Measurements from ENCODE around the gene SORBS2.

The SORBS2 gene

DNA sequence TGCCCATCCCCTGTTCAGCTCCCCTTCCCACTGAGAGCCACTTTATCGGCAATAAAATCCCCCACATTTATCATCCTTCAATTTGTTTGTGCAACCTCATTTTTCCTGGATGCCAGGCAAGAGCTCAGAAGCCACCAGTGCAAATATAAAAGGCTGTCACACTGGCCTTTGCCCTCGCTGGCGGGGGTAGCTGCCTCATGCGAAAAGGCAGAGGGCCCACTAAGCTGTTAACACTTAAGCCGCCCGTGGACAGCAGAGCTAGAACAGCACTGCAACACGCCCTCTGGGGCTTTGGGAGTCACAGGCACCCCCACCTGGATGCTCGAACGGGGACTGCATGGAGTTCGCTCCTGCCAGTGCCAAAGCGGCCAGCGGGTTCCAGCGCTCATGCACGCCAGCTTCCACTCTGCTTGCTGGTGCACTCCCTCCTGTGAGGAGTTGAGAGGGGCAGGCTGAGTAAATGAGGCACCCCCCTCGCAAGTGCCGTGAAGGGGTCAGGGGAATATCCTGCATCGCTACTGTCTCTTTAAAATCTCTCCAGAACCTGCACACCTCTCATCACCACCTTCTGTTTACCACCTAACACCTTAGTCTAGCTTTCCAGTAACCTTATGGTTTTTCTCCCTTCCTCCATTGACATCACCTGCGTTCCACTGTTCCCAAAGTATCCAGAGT is 99.5 kb downstream of the SORBS2 start:
- no peaks in the 10 kb centered on the region for H3K36me3 ChIP-seq (ENCODE audit: insufficient read depth)
- H4K20me1 ChIP-seq (ENCODE audit: insufficient read depth): no peaks in the 10 kb centered on the region
- no peak overlapping the region for H3K9ac ChIP-seq
- H3K27ac ChIP-seq: no peak overlapping the region
- TF ChIP-seq, protein P1, sequence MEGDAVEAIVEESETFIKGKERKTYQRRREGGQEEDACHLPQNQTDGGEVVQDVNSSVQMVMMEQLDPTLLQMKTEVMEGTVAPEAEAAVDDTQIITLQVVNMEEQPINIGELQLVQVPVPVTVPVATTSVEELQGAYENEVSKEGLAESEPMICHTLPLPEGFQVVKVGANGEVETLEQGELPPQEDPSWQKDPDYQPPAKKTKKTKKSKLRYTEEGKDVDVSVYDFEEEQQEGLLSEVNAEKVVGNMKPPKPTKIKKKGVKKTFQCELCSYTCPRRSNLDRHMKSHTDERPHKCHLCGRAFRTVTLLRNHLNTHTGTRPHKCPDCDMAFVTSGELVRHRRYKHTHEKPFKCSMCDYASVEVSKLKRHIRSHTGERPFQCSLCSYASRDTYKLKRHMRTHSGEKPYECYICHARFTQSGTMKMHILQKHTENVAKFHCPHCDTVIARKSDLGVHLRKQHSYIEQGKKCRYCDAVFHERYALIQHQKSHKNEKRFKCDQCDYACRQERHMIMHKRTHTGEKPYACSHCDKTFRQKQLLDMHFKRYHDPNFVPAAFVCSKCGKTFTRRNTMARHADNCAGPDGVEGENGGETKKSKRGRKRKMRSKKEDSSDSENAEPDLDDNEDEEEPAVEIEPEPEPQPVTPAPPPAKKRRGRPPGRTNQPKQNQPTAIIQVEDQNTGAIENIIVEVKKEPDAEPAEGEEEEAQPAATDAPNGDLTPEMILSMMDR (conservative IDR thresholded peaks at IDR 0.05; ENCODE audit: low read depth, low read length): no peak
- no peaks in the 10 kb centered on the region for H3K79me2 ChIP-seq (ENCODE audit: insufficient read depth, low read depth)
- no peak overlapping the region for H3K4me2 ChIP-seq
- H2AFZ ChIP-seq (ENCODE audit: low read depth): no peak overlapping the region
- no peaks in the 10 kb centered on the region for H3K27me3 ChIP-seq (ENCODE audit: insufficient read depth, low read depth)
- H3K4me1 ChIP-seq (ENCODE audit: low read depth, poor library complexity, severe bottlenecking): no peaks in the 10 kb centered on the region
- no peak overlapping the region for H3K4me3 ChIP-seq (IDR thresholded peaks at IDR 0.05; ENCODE audit: insufficient read depth, low read depth, low read length)

DNA sequence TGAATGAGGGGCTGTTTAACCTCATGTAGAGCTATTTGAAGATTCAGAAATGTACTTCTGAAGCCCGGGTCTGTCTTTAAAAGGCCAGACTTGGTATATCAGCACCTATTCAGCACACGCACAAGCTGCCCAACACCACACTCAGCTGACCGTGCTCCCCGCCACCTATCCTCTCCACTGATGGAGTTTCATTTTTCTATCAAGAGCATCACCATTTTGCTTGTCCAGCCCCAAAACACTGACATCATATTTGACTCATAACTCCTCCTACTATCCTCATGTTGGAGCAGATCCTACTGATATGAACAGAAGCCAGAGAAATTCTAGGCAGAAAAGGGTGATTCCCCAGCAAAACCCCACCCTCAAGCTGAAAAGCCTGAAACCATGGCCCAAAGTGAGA is 100.3 kb downstream of the SORBS2 start:
- H3K36me3 ChIP-seq (ENCODE audit: insufficient read depth): no peaks in the 10 kb centered on the region
- H4K20me1 ChIP-seq (ENCODE audit: insufficient read depth): no peaks in the 10 kb centered on the region
- H3K4me2 ChIP-seq: no peak overlapping the region
- no peak overlapping the region for H3K9ac ChIP-seq
- H3K27me3 ChIP-seq (ENCODE audit: insufficient read depth, low read depth): no peaks in the 10 kb centered on the region
- TF ChIP-seq, protein P1 (conservative IDR thresholded peaks at IDR 0.05; ENCODE audit: low read depth, low read length): no peak
- H3K4me1 ChIP-seq (ENCODE audit: low read depth, poor library complexity, severe bottlenecking): no peaks in the 10 kb centered on the region
- H3K4me3 ChIP-seq (IDR thresholded peaks at IDR 0.05; ENCODE audit: insufficient read depth, low read depth, low read length): no peak overlapping the region
- no peaks in the 10 kb centered on the region for H3K79me2 ChIP-seq (ENCODE audit: insufficient read depth, low read depth)
- H2AFZ ChIP-seq (ENCODE audit: low read depth): no peak overlapping the region
- no peak overlapping the region for H3K27ac ChIP-seq

DNA sequence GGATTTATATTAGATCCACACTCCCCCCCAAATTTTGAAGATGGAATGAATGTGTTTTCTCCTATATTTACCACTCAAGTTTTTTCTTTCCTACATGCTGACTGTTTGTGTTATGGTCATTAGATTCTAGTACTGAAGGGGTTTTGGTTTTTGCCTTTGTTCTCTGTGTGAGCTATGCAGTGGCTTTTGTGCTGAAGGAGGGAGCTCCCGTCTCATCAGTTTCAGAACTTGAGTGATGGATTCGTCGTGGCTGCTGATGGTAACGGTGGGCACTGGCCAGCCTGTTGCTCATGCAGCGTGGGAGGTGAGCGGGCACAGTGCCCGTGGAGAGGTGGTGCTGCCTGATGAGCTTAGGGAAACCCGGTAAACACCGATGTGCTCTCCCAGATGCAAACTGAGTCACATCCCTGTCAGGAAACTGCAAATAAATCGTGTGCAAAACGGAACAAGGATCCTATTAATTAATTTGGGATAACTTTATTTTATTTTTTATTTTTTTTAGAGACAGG is 101.5 kb downstream of the SORBS2 start:
- no peaks in the 10 kb centered on the region for H4K20me1 ChIP-seq (ENCODE audit: insufficient read depth)
- no peak overlapping the region for H3K27ac ChIP-seq
- no peak overlapping the region for H2AFZ ChIP-seq (ENCODE audit: low read depth)
- TF ChIP-seq, protein P1 (conservative IDR thresholded peaks at IDR 0.05; ENCODE audit: low read depth, low read length): no peak
- no peak overlapping the region for H3K4me2 ChIP-seq
- H3K4me3 ChIP-seq (IDR thresholded peaks at IDR 0.05; ENCODE audit: insufficient read depth, low read depth, low read length): no peak overlapping the region
- H3K27me3 ChIP-seq (ENCODE audit: insufficient read depth, low read depth): no peaks in the 10 kb centered on the region
- H3K4me1 ChIP-seq (ENCODE audit: low read depth, poor library complexity, severe bottlenecking): no peaks in the 10 kb centered on the region
- H3K9ac ChIP-seq: no peak overlapping the region
- no peaks in the 10 kb centered on the region for H3K79me2 ChIP-seq (ENCODE audit: insufficient read depth, low read depth)
- H3K36me3 ChIP-seq (ENCODE audit: insufficient read depth): no peaks in the 10 kb centered on the region

DNA sequence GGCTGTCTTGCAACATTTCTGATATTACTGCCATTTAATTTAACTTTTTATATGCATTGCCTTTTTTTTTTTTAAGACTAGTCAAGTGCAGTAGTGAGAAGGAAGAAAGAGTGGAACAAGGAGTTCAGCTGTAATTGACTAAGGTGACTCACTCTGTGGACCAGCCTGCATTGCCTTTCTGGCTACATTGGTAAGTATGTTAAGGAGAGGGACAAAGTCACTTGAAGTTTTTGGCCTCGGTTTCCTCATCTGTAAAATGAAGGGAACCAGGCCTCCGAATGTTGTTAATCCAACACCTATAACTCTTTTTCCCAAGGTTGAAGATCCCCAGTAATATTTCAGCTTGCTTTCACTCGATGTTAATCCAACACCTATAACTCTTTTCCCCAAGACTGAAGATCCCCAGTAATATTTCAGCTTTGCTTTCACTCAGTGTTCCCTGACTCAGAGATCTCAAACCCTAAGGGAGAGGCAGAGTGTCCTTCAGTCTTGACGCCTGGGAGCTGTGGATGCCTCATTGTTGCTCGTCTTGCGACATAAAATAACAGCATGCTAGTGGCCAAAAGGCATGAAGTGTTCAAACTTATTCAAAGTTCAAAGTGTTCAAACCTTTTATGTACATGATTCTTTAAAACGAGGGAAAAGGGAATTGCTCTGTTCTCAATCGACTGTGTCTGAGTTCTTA is 102.0 kb downstream of the SORBS2 start:
- Histone ChIP-seq H3K36me3 (ENCODE audit: insufficient read depth) (no peaks in the 10 kb centered on the region), H3K4me2 (no peak overlapping the region), H3K4me3 (IDR thresholded peaks at IDR 0.05; ENCODE audit: insufficient read depth, low read depth, low read length) (no peak overlapping the region), H3K79me2 (ENCODE audit: insufficient read depth, low read depth) (no peaks in the 10 kb centered on the region), H3K4me1 (ENCODE audit: low read depth, poor library complexity, severe bottlenecking) (no peaks in the 10 kb centered on the region), H3K27me3 (ENCODE audit: insufficient read depth, low read depth) (no peaks in the 10 kb centered on the region), H3K9ac (no peak overlapping the region), H2AFZ (ENCODE audit: low read depth) (no peak overlapping the region), H3K27ac (no peak overlapping the region), H4K20me1 (ENCODE audit: insufficient read depth) (no peaks in the 10 kb centered on the region)
- TF ChIP-seq, protein P1 (conservative IDR thresholded peaks at IDR 0.05; ENCODE audit: low read depth, low read length): no peak

Measured in KMS-11 (cell line).